PC-3 (cell line): Measurements from ENCODE around the gene DHX32.

Experiments used
- EZH2 ChIP-seq: fragments of 300-600 bp; sonication (generic); IDR thresholded peaks from one replicate; pipeline ENCODE4 v1.6.1; 2017; ENCODE audit warnings: antibody characterized with exemption, mild to moderate bottlenecking, low read length; ENCODE audit not compliant: unreplicated experiment
- EZH2phosphoT487 ChIP-seq: fragments of 300-600 bp; sonication (generic); IDR thresholded peaks from 2 replicates; pipeline ENCODE4 v1.6.1; 2018; ENCODE audit warnings: mild to moderate bottlenecking, antibody characterized with exemption, low read length, borderline replicate concordance
- TF ChIP-seq, protein P1 (sequence below): fragments of 300-600 bp; sonication (generic); conservative IDR thresholded peaks from 2 replicates; pipeline ENCODE4 v1.5.1; 2017; ENCODE audit warnings: antibody characterized with exemption, low read depth, mild to moderate bottlenecking, low read length

- TF ChIP-seq, protein P1, sequence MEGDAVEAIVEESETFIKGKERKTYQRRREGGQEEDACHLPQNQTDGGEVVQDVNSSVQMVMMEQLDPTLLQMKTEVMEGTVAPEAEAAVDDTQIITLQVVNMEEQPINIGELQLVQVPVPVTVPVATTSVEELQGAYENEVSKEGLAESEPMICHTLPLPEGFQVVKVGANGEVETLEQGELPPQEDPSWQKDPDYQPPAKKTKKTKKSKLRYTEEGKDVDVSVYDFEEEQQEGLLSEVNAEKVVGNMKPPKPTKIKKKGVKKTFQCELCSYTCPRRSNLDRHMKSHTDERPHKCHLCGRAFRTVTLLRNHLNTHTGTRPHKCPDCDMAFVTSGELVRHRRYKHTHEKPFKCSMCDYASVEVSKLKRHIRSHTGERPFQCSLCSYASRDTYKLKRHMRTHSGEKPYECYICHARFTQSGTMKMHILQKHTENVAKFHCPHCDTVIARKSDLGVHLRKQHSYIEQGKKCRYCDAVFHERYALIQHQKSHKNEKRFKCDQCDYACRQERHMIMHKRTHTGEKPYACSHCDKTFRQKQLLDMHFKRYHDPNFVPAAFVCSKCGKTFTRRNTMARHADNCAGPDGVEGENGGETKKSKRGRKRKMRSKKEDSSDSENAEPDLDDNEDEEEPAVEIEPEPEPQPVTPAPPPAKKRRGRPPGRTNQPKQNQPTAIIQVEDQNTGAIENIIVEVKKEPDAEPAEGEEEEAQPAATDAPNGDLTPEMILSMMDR, result no peak
- TF ChIP-seq EZH2 (no peak), EZH2phosphoT487 (no peak)
These were observed 78.4 kb downstream of the DHX32 start for GRCh38 chr10:125802739-125803138.
